Heart left ventricle (tissue), 16 donors: ENCODE results near the gene SIGLEC1. TPM values are rescaled to one million over a fixed set of nuclear protein-coding genes. Genes with fewer than 3 reads are reported as not detected.

Experiments
- ATAC-seq, 4 donors: fragments of 200-7000 bp; cut with Tn5 transposase; one replicate each; pipeline ENCODE4 v1.9.1; 2020 to 2022; ENCODE audit warnings: moderate library complexity in 4 of 4, mild to moderate bottlenecking in 3 of 4, moderate number of reproducible peaks in 1 of 4
- DNase-seq, 5 donors: peaks; one replicate each; pipeline ENCODE4 v3.0.0-alpha.2; 2020
- H3K27ac ChIP-seq, 12 donors: fragments of 200-600 bp; sonication (generic) in 4 of 12; one replicate each; pipeline versions ENCODE4 v1.5.0 to v1.8.0; 2016 to 2022; ENCODE audit warnings: mild to moderate bottlenecking in 2 of 12
- H3K27me3 ChIP-seq, 9 donors: fragments of 200-600 bp; sonication (generic) in 2 of 9; one replicate each; pipeline versions ENCODE4 v1.5.1 to v1.8.0; 2016 to 2022; ENCODE audit warnings: mild to moderate bottlenecking in 3 of 9
- H3K36me3 ChIP-seq, 9 donors: fragments of 200-600 bp; sonication (generic) in 2 of 9; one replicate each; pipeline versions ENCODE4 v1.5.0 to v1.8.0; 2018 to 2022; ENCODE audit warnings: mild to moderate bottlenecking in 2 of 9
- H3K4me1 ChIP-seq, 12 donors: fragments of 200-600 bp; sonication (generic) in 4 of 12; one replicate each; pipeline versions ENCODE4 v1.5.0 to v1.8.0; 2016 to 2022; ENCODE audit warnings: mild to moderate bottlenecking in 3 of 12
- H3K4me3 ChIP-seq, 12 donors: fragments of 200-600 bp; sonication (generic) in 4 of 12; one replicate each; pipeline versions ENCODE4 v1.5.0 to v1.8.0; 2017 to 2022; ENCODE audit warnings: mild to moderate bottlenecking in 9 of 12, moderate library complexity in 4 of 12
- H3K9me3 ChIP-seq, 12 donors: fragments of 200-600 bp; sonication (generic) in 4 of 12; one replicate each; pipeline versions ENCODE4 v1.5.0 to v1.8.0; 2016 to 2022; ENCODE audit warnings: mild to moderate bottlenecking in 1 of 12
- CTCF ChIP-seq, 12 donors: fragments of 200-600 bp; sonication (generic) in 4 of 12; IDR thresholded peaks; one replicate each; pipeline versions ENCODE4 v1.5.0 to v1.8.0; 2018 to 2022; ENCODE audit warnings: antibody characterized with exemption in 12 of 12, mild to moderate bottlenecking in 5 of 12
- POLR2A ChIP-seq, 2 donors: fragments of 450-650 bp; IDR thresholded peaks; one replicate each; pipeline ENCODE4 v1.6.1; 2017; ENCODE audit warnings: antibody characterized with exemption in 2 of 2, mild to moderate bottlenecking in 2 of 2, moderate library complexity in 2 of 2
- WGBS, 4 donors: extraction: QIAGEN DNeasy Blood & Tissue Kit in 2 of 4; methylation state at CpG; one replicate each; pipeline versions ENCODE4 v1.1.5 to v1.1.7; 2013 to 2018; 5-methylcytosine and 5-hydroxymethylcytosine counted together
- intact Hi-C, 10 donors: fragments of 100-400 bp; cut with DNase I; formaldehyde crosslinking; loops; one replicate each; pipeline versions ENCODE4 v1.11.1 to v1.14.2; 2022
- polyA plus RNA-seq, 2 donors: library from polyadenylated mRNA; stranded (reverse); fragments of 200-250 nt; gene quantifications; one replicate each; pipeline ENCODE4 v1.2.3, GENCODE V29; 2013
- total RNA-seq, 9 donors: library from RNA; depleted of rRNA in 2 of 9; stranded (reverse); fragments of >200 nt in 2 of 9; fragmentation: NEBNext Ultra II Directional in 3 of 9; extraction: Animal tissue kit (Norgen Biotek cat#: 25700) in 3 of 9; gene quantifications; one replicate each; pipeline versions ENCODE4 v1.1.0 to v1.2.4, GENCODE V29; 2016 to 2023
- donor health status: ischemic (EF 13 %, LVEDD 7.1; RV severe dilation, severe dysfunction).
- donor health status: healthy with polysubstance abuse.
- donor health status: DM: no; HTN: yes; CAD: no.
- donor health status: DM: no; HTN: no; CAD: no.
- donor health status: ischemic (EF 25% LVEDD 6.9; RV normal size, moderate dysfunction).
- donor health status: ischemic (EF 25% LVEDD 5.7; RV mildly dilated, moderate dysfunction).
- donor health status: healthy.
- donor health status: DM: yes; HTN: yes; CAD: no.
- donor health status: ischemic (EF 35%, LVEDD 5.7; RV mildly dilated, moderate dysfunction).
- donor health status: nonischemic (EF 11% LVEDD 7.7; RV severe dilation, severe dysfunction).
- donor health status: DM: yes; HTN: yes; CAD: no.
- donor health status: PGD.
- donor health status: ischemic (EF 29% LVEDD 5.4; RV normal size, mild dysfunction).
- donor health status: nonischemic (EF 23%, LVEDD 6.1; RV moderate dilation, normal function).

The SIGLEC1 gene
- total and polyA plus RNA-seq, 11 donors, result 1.5 to 51.9 (median 5.7) TPM

- intact Hi-C loops, result no loop called here
- no peak for TF ChIP-seq POLR2A (IDR thresholded peaks at IDR 0.05)
- no peak for TF ChIP-seq CTCF (IDR thresholded peaks at IDR 0.05)
Observed at GRCh38 chr20:3743251-3743650, 30.9 kb upstream of the SIGLEC1 start.

GRCh38 chr20:3741836-3742458, 29.5 kb upstream of the SIGLEC1 start:
- H3K9me3 ChIP-seq, result no peaks in the 10 kb centered on the region
- peaks cover 0 to 60% (median 29%) of the 10 kb centered on the region in 12 donors for H3K4me1 ChIP-seq
- H3K27me3 ChIP-seq, result peaks cover 0 to 13% (median 0%) of the 10 kb centered on the region in 9 donors
- peak overlapping the region in 1 of 12 donors; percentile 89 for H3K27ac ChIP-seq
- DNase-seq (peak in 1 of 5 donors; percentile 41), ATAC-seq (no peak)
- no peak for TF ChIP-seq CTCF (IDR thresholded peaks at IDR 0.05)
- TF ChIP-seq POLR2A (IDR thresholded peaks at IDR 0.05), result no peak
- 83 to 87% (median 85%) methylated on average over 7 of the region's 7 CpGs for WGBS, 4 donors
- no peak overlapping the region for H3K4me3 ChIP-seq
- H3K36me3 ChIP-seq, result peaks cover 0 to 39% (median 14%) of the 10 kb centered on the region in 9 donors
- intact Hi-C loops, result no loop called here

More at GRCh38 chr20:3743251-3743650, 30.9 kb upstream of the SIGLEC1 start:
- no peaks in the 10 kb centered on the region for H3K9me3 ChIP-seq
- H3K27me3 ChIP-seq, result peaks cover 0 to 13% (median 0%) of the 10 kb centered on the region in 9 donors
- no peak overlapping the region for H3K27ac ChIP-seq
- no peak overlapping the region for H3K4me3 ChIP-seq
- DNase-seq (no peak), ATAC-seq (no peak)
- peaks cover 0 to 49% (median 23%) of the 10 kb centered on the region in 12 donors for H3K4me1 ChIP-seq
- peaks cover 0 to 48% (median 17%) of the 10 kb centered on the region in 9 donors for H3K36me3 ChIP-seq
- 72 to 97% (median 75%) methylated on average over 2 of the region's 2 CpGs for WGBS, 4 donors

GRCh38 chr20:3740615-3741301, 28.4 kb upstream of the SIGLEC1 start:
- DNase-seq, result peak in 1 of 5 donors; percentile 62
- WGBS, 4 donors, result 88 to 98% (median 91%) methylated on average over 15 of the region's 15 CpGs

More at GRCh38 chr20:3740615-3741301, 28.4 kb upstream of the SIGLEC1 start:
- ATAC-seq, result no peak
- Histone ChIP-seq H3K9me3 (no peaks in the 10 kb centered on the region), H3K27me3 (peaks cover 0 to 12% (median 0%) of the 10 kb centered on the region in 9 donors), H3K27ac (peak overlapping the region; percentile 70 to 95 (median 86)), H3K4me3 (no peak overlapping the region), H3K4me1 (peaks cover 0 to 69% (median 36%) of the 10 kb centered on the region in 12 donors), H3K36me3 (peaks cover 0 to 35% (median 11%) of the 10 kb centered on the region in 9 donors)
- intact Hi-C loops, result no loop called here
- TF ChIP-seq CTCF (IDR thresholded peaks at IDR 0.05) (no peak), POLR2A (IDR thresholded peaks at IDR 0.05) (no peak)
